RWPE2 (cell line): Measurements from ENCODE around the gene DDOST.

Experiments used
- ATAC-seq: fragments of 200-7000 bp; cut with Tn5 transposase; 3 replicates; pipeline ENCODE4 v1.9.1; 2021; ENCODE audit warnings: low read depth
- DNase-seq: peaks from one replicate; pipeline ENCODE4 v3.0.0-alpha.2; 2020; ENCODE audit warnings: low spot score
- H3K27ac ChIP-seq: fragments of 450-650 bp; 2 replicates; pipeline ENCODE4 v1.5.1; 2017; ENCODE audit warnings: mild to moderate bottlenecking; ENCODE audit not compliant: poor library complexity, severe bottlenecking
- H3K27me3 ChIP-seq: fragments of 250-450 bp; sonication (Bioruptor Pico); 2 replicates; pipeline ENCODE4 v1.5.1; 2021; ENCODE audit warnings: mild to moderate bottlenecking, moderate library complexity; ENCODE audit not compliant: insufficient read depth, poor library complexity, severe bottlenecking
- H3K36me3 ChIP-seq: fragments of 250-450 bp; sonication (Bioruptor Pico); 2 replicates; pipeline ENCODE4 v1.5.1; 2020; ENCODE audit warnings: low read depth, mild to moderate bottlenecking, moderate library complexity
- H3K4me1 ChIP-seq: fragments of 250-450 bp; sonication (Bioruptor Pico); 2 replicates; pipeline ENCODE4 v1.5.1; 2021; ENCODE audit warnings: mild to moderate bottlenecking, moderate library complexity; ENCODE audit not compliant: insufficient read depth, poor library complexity, severe bottlenecking
- H3K4me3 ChIP-seq: fragments of 250-450 bp; sonication (Bioruptor Pico); 2 replicates; pipeline ENCODE4 v1.5.1; 2021; ENCODE audit warnings: mild to moderate bottlenecking, moderate library complexity; ENCODE audit not compliant: severe bottlenecking
- H3K9me3 ChIP-seq: fragments of 250-450 bp; sonication (Bioruptor Pico); 2 replicates; pipeline ENCODE4 v1.5.1; 2021; ENCODE audit warnings: mild to moderate bottlenecking, moderate library complexity; ENCODE audit not compliant: severe bottlenecking
- TF ChIP-seq, protein P1 (sequence below): fragments of 450-650 bp; IDR thresholded peaks from one replicate; pipeline ENCODE4 v1.5.1; 2017; ENCODE audit warnings: mild to moderate bottlenecking, moderate library complexity; ENCODE audit not compliant: poor library complexity, severe bottlenecking

The DDOST gene

GRCh38 chr1:20616847-20617487, 44.2 kb downstream of the DDOST start:
- H3K9me3 ChIP-seq, result no peaks in the 10 kb centered on the region
- no peaks in the 10 kb centered on the region for H3K27me3 ChIP-seq
- H3K4me1 ChIP-seq, result peaks cover 23% of the 10 kb centered on the region
- ATAC-seq, result no peak
- no peak overlapping the region for H3K4me3 ChIP-seq
- no peak for DNase-seq
- H3K36me3 ChIP-seq, result peaks cover 11% of the 10 kb centered on the region
- TF ChIP-seq, protein P1, sequence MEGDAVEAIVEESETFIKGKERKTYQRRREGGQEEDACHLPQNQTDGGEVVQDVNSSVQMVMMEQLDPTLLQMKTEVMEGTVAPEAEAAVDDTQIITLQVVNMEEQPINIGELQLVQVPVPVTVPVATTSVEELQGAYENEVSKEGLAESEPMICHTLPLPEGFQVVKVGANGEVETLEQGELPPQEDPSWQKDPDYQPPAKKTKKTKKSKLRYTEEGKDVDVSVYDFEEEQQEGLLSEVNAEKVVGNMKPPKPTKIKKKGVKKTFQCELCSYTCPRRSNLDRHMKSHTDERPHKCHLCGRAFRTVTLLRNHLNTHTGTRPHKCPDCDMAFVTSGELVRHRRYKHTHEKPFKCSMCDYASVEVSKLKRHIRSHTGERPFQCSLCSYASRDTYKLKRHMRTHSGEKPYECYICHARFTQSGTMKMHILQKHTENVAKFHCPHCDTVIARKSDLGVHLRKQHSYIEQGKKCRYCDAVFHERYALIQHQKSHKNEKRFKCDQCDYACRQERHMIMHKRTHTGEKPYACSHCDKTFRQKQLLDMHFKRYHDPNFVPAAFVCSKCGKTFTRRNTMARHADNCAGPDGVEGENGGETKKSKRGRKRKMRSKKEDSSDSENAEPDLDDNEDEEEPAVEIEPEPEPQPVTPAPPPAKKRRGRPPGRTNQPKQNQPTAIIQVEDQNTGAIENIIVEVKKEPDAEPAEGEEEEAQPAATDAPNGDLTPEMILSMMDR, result no peak
- no peak overlapping the region for H3K27ac ChIP-seq

DNA sequence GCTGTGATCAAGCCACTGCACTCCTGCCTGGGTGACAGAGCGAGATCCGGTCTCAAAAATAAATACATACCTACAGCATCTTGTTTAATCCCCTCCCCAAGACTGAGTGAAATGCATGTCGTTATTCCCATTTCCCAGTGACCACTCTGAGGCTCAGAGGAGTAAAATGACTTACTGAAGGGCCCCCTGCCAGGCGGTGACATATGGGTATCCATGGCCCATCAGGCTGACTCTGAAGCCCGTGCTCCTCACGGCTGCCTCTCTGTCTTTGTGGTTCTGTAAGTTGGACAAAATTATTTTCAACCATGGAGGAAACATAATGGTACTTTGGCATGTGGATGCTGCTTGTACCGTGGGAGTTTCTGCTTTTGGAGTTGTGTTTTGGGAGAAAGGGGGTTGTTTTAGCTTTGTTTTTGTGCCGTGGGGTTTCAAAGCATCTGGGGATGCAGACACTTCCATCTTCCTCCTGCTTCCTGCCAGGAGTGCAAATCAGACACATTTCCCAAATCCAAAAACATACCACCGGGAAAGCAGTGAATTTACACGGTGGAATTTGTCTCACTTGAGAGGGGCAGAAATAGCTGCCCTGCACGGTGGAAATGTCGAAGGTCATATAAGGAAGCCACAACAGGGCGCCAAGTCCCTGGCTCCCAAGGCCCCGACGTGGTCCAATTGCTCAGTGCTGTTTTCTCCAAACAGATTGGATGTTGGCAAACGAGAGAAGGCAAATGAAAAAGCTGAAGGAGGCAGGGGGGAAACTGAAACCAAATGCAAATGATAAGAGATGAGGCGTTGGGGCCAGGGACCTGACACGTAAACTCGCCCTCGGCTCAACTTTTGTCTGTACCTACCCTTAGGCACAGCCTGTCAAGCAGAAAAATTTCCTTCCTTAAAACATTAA, 45.0 kb downstream of the DDOST start:
- H3K4me1 ChIP-seq, result peaks cover 23% of the 10 kb centered on the region
- no peak overlapping the region for H3K4me3 ChIP-seq
- DNase-seq (no peak), ATAC-seq (no peak)
- H3K9me3 ChIP-seq, result no peaks in the 10 kb centered on the region
- TF ChIP-seq, protein P1, result no peak
- H3K36me3 ChIP-seq, result peaks cover 11% of the 10 kb centered on the region
- H3K27ac ChIP-seq, result no peak overlapping the region
- no peaks in the 10 kb centered on the region for H3K27me3 ChIP-seq

DNA sequence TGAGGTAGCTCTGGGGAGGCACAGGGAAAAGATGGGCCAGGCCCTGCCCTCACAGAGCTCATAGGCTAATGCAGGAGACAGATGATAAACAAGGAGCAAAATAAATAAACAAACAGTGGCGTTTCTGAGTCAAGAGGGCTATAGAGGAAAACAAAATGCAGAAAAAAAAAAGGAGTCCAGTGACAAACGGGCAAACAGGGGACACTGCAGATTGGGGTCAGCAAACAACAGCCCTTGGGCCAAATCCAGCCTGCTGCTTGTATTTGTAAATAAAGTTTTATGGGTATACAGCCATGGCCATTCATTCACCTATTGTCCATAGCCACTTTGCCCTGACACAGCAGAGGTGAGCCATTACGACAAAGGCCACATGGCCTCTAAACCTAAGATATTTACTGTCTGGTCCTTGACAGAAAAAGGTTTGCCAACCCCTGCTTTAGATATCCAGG, 47.0 kb downstream of the DDOST start:
- Histone ChIP-seq H3K27ac (peak overlapping the region; percentile 91), H3K4me3 (no peak overlapping the region), H3K9me3 (no peaks in the 10 kb centered on the region), H3K4me1 (peaks cover 23% of the 10 kb centered on the region), H3K36me3 (peaks cover 16% of the 10 kb centered on the region), H3K27me3 (no peaks in the 10 kb centered on the region)
- no peak for DNase-seq
- TF ChIP-seq, protein P1, result no peak
- ATAC-seq, result no peak

- TF ChIP-seq, protein P1, result no peak
- H3K9me3 ChIP-seq, result no peaks in the 10 kb centered on the region
- peak; percentile 91 for DNase-seq
- peaks cover 19% of the 10 kb centered on the region for H3K36me3 ChIP-seq
- ATAC-seq, result peak; percentile 59
- no peaks in the 10 kb centered on the region for H3K27me3 ChIP-seq
- no peak overlapping the region for H3K4me3 ChIP-seq
- peak overlapping the region; percentile 91 for H3K27ac ChIP-seq
- peaks cover 23% of the 10 kb centered on the region for H3K4me1 ChIP-seq
Measured at GRCh38 chr1:20612221-20612746, 48.9 kb downstream of the DDOST start.
